ENCODE results near the gene SYT7. TPM values are rescaled to one million over a fixed set of nuclear protein-coding genes. Genes with fewer than 3 reads are reported as not detected.

Gene SYT7
- total RNA-seq, 1 donor: 3.6 TPM

GRCh38 chr11:61578819-61579675 is 1.8 kb downstream of the SYT7 start:
- Histone ChIP-seq H3K4me3 (ENCODE audit: insufficient read depth, low read length) (no peak overlapping the region), H3K27ac (ENCODE audit: low read depth, low read length) (no peak overlapping the region), H3K36me3 (ENCODE audit: insufficient read depth, low read length) (no peaks in the 10 kb centered on the region), H3K4me2 (ENCODE audit: insufficient read depth, low read length) (no peak overlapping the region), H3K27me3 (ENCODE audit: insufficient read depth, low read length) (peaks cover 49% of the 10 kb centered on the region), H3K79me2 (ENCODE audit: insufficient read depth, low read length) (no peaks in the 10 kb centered on the region), H2AFZ (ENCODE audit: low read length) (no peak overlapping the region), H3K4me1 (ENCODE audit: insufficient read depth, low read length) (peaks cover 4% of the 10 kb centered on the region), H4K20me1 (ENCODE audit: insufficient read depth, low read length) (peaks cover 6% of the 10 kb centered on the region), H3K9me3 (ENCODE audit: low read depth, low read length) (no peaks in the 10 kb centered on the region)
- no peak for DNase-seq (ENCODE audit: insufficient read length, low spot score, missing footprints)
- no peak for TF ChIP-seq CTCF (IDR thresholded peaks at IDR 0.05; ENCODE audit: extremely low read depth, low read depth, low read length)

- peaks cover 48% of the 10 kb centered on the region for H3K27me3 ChIP-seq (ENCODE audit: insufficient read depth, low read length)
- no peak for DNase-seq (ENCODE audit: insufficient read length, low spot score, missing footprints)
- no peaks in the 10 kb centered on the region for H3K79me2 ChIP-seq (ENCODE audit: insufficient read depth, low read length)
- H4K20me1 ChIP-seq (ENCODE audit: insufficient read depth, low read length): peaks cover 6% of the 10 kb centered on the region
- H3K4me2 ChIP-seq (ENCODE audit: insufficient read depth, low read length): no peak overlapping the region
- H3K36me3 ChIP-seq (ENCODE audit: insufficient read depth, low read length): no peaks in the 10 kb centered on the region
- peaks cover 4% of the 10 kb centered on the region for H3K4me1 ChIP-seq (ENCODE audit: insufficient read depth, low read length)
- H2AFZ ChIP-seq (ENCODE audit: low read length): no peak overlapping the region
- no peak overlapping the region for H3K27ac ChIP-seq (ENCODE audit: low read depth, low read length)
- no peaks in the 10 kb centered on the region for H3K9me3 ChIP-seq (ENCODE audit: low read depth, low read length)
- TF ChIP-seq CTCF (IDR thresholded peaks at IDR 0.05; ENCODE audit: extremely low read depth, low read depth, low read length): peak; percentile 56
- H3K4me3 ChIP-seq (ENCODE audit: insufficient read depth, low read length): no peak overlapping the region
Observed at GRCh38 chr11:61577383-61578118, 3.3 kb downstream of the SYT7 start.

GRCh38 chr11:61575886-61576861 is 4.7 kb downstream of the SYT7 start:
- Histone ChIP-seq H3K36me3 (ENCODE audit: insufficient read depth, low read length) (no peaks in the 10 kb centered on the region), H3K27me3 (ENCODE audit: insufficient read depth, low read length) (peaks cover 41% of the 10 kb centered on the region), H3K4me1 (ENCODE audit: insufficient read depth, low read length) (peaks cover 4% of the 10 kb centered on the region), H3K9me3 (ENCODE audit: low read depth, low read length) (no peaks in the 10 kb centered on the region), H3K27ac (ENCODE audit: low read depth, low read length) (no peak overlapping the region), H3K4me2 (ENCODE audit: insufficient read depth, low read length) (no peak overlapping the region), H3K79me2 (ENCODE audit: insufficient read depth, low read length) (no peaks in the 10 kb centered on the region), H2AFZ (ENCODE audit: low read length) (no peak overlapping the region), H3K4me3 (ENCODE audit: insufficient read depth, low read length) (no peak overlapping the region), H4K20me1 (ENCODE audit: insufficient read depth, low read length) (peaks cover 6% of the 10 kb centered on the region)
- TF ChIP-seq CTCF (IDR thresholded peaks at IDR 0.05; ENCODE audit: extremely low read depth, low read depth, low read length): no peak
- no peak for DNase-seq (ENCODE audit: insufficient read length, low spot score, missing footprints)
